Naive thymus-derived CD4-positive, alpha-beta T cell (primary cell): ENCODE measurements around the gene TRA2A. TPM values are rescaled to one million over a fixed set of nuclear protein-coding genes. Genes with fewer than 3 reads are reported as not detected.

Source experiments
- ATAC-seq: fragments of 150-1000 bp; cut with Tn5 transposase; 2 replicates; pipeline ENCODE4 v1.10.0; 2021; ENCODE audit warnings: mild to moderate bottlenecking, moderate library complexity
- CTCF ChIA-PET: fragments of 350-600 bp; sonication (Branson Sonifier 250); formaldehyde crosslinking; loops from one replicate; lab custom pipeline; 2021; ENCODE audit warnings: antibody characterized with exemption; lab: Charles Lee
- POLR2A ChIA-PET: fragments of 350-600 bp; sonication (Branson Sonifier 250); formaldehyde crosslinking; loops from one replicate; lab custom pipeline; 2021; ENCODE audit warnings: antibody characterized with exemption, inconsistent platforms; lab: Charles Lee
- DNase-seq, 9 donors: peaks; one replicate each; pipeline versions ENCODE4 v3.0.0 to v3.0.0-alpha.2; 2020 to 2022; ENCODE audit warnings: mixed read lengths in 1 of 9
- H3K27ac ChIP-seq: one replicate; pipeline ENCODE4 v1.7.0; 2013; ENCODE audit warnings: mild to moderate bottlenecking, low read depth, low read length, moderate library complexity
- H3K27me3 ChIP-seq, 2 donors: one replicate each; pipeline ENCODE4 v1.7.0; 2013; ENCODE audit warnings: low read length in 2 of 2, mild to moderate bottlenecking in 2 of 2, moderate library complexity in 2 of 2; ENCODE audit not compliant: control insufficient read depth in 2 of 2, insufficient read depth in 2 of 2
- H3K36me3 ChIP-seq, 3 experiments: 1 replicate in 2 of 3; 2 replicates in 1 of 3; pipeline ENCODE4 v1.7.0; 2013; ENCODE audit warnings: low read length in 3 of 3, mild to moderate bottlenecking in 3 of 3, moderate library complexity in 1 of 3; ENCODE audit not compliant: insufficient read depth in 3 of 3, control insufficient read depth in 2 of 3
- H3K4me1 ChIP-seq, 2 donors: one replicate each; pipeline ENCODE4 v1.7.0; 2013; ENCODE audit warnings: low read length in 2 of 2, mild to moderate bottlenecking in 2 of 2, moderate library complexity in 1 of 2; ENCODE audit not compliant: control insufficient read depth in 2 of 2, insufficient read depth in 2 of 2
- H3K4me3 ChIP-seq: 2 replicates; pipeline ENCODE4 v1.7.0; 2013; ENCODE audit warnings: mild to moderate bottlenecking, low read length
- H3K9me3 ChIP-seq, 3 experiments: 1 replicate in 2 of 3; 2 replicates in 1 of 3; pipeline ENCODE4 v1.7.0; 2013; ENCODE audit warnings: low read length in 3 of 3; ENCODE audit not compliant: control insufficient read depth in 2 of 3
- H3K27ac Mint-ChIP-seq, 9 donors: one replicate each; pipeline ENCODE4 v1.8.0; 2020 to 2022; ENCODE audit warnings: mixed read lengths in 9 of 9, mild to moderate bottlenecking in 8 of 9, moderate library complexity in 5 of 9, inconsistent platforms in 2 of 9
- H3K27me3 Mint-ChIP-seq, 5 donors: one replicate each; pipeline ENCODE4 v1.8.0; 2021 to 2022; ENCODE audit warnings: mixed read lengths in 5 of 5, mild to moderate bottlenecking in 1 of 5
- H3K36me3 Mint-ChIP-seq, 5 donors: one replicate each; pipeline ENCODE4 v1.8.0; 2020 to 2022; ENCODE audit warnings: mixed read lengths in 5 of 5, mild to moderate bottlenecking in 3 of 5, inconsistent platforms in 1 of 5
- H3K4me1 Mint-ChIP-seq, 7 donors: one replicate each; pipeline ENCODE4 v1.8.0; 2020 to 2022; ENCODE audit warnings: mixed read lengths in 7 of 7, mild to moderate bottlenecking in 3 of 7, inconsistent platforms in 1 of 7
- H3K4me3 Mint-ChIP-seq, 10 donors: one replicate each; pipeline ENCODE4 v1.8.0; 2020 to 2022; ENCODE audit warnings: mild to moderate bottlenecking in 10 of 10, mixed read lengths in 10 of 10, moderate library complexity in 6 of 10, inconsistent platforms in 2 of 10
- H3K9me3 Mint-ChIP-seq, 11 donors: one replicate each; pipeline ENCODE4 v1.8.0; 2020 to 2022; ENCODE audit warnings: mixed read lengths in 11 of 11, mild to moderate bottlenecking in 4 of 11, inconsistent platforms in 1 of 11, moderate library complexity in 1 of 11
- intact Hi-C, 2 donors: fragments of 100-400 bp; cut with micrococcal nuclease; formaldehyde crosslinking; loops; one replicate each; pipeline ENCODE4 v1.15.1; 2023
- polyA plus RNA-seq, 2 donors: library from polyadenylated mRNA; unstranded; fragments of 300-500 nt; fragmentation: Illumina TruSeq; gene quantifications; one replicate each; pipeline ENCODE4 v1.2.3, GENCODE V29; 2021
- total RNA-seq, 6 experiments: library from RNA in 5 of 6; stranded (reverse) in 5 of 6; gene quantifications; 1 replicate in 5 of 6; 2 replicates in 1 of 6; pipeline ENCODE4 v1.2.3 and lab custom pipeline; 2021 to 2026

The TRA2A gene
- total and polyA plus RNA-seq, 7 experiments from 2014 or later = 34.0 to 263 (median 155) TPM

GRCh38 chr7:23471106-23471859, 60.5 kb downstream of the TRA2A start:
- POLR2A ChIA-PET = no interaction called here
- H3K9me3 ChIP-seq = no peaks in the 10 kb centered on the region
- H3K27ac ChIP-seq = no peak overlapping the region
- peaks cover 65 to 73% of the 10 kb centered on the region in 2 donors for H3K27me3 ChIP-seq
- no peak overlapping the region for H3K4me3 ChIP-seq
- ATAC-seq = peak; percentile 13
- peaks cover 63 to 73% (median 64%) of the 10 kb centered on the region in 5 donors for H3K27me3 Mint-ChIP-seq
- peaks cover 0 to 8% (median 4%) of the 10 kb centered on the region in 5 donors for H3K36me3 Mint-ChIP-seq
- peak overlapping the region; percentile 72 to 91 (median 82) for H3K4me3 Mint-ChIP-seq
- H3K9me3 Mint-ChIP-seq = peaks cover 0 to 29% (median 11%) of the 10 kb centered on the region in 11 donors
- CTCF ChIA-PET = no interaction called here
- intact Hi-C loops = loop anchor here (2.0 to 10.0 kb wide), 8 partner anchors 114 to 1656 kb away; partner anchors contain the start of genes HYCC1 (in 2 of the 2), CCDC126 (in 1 of the 2), CYCS (in 1 of the 2) and FAM221A (in 1 of the 2)
- DNase-seq = peak in 5 of 9 donors; percentile 12 to 68 (median 24)
- H3K27ac Mint-ChIP-seq = peak overlapping the region in 4 of 9 donors; percentile 46 to 84 (median 63)
- no peaks in the 10 kb centered on the region for H3K36me3 ChIP-seq
- H3K4me1 Mint-ChIP-seq = peaks cover 23 to 49% (median 43%) of the 10 kb centered on the region in 7 donors
- peaks cover 26 to 42% of the 10 kb centered on the region in 2 donors for H3K4me1 ChIP-seq

DNA sequence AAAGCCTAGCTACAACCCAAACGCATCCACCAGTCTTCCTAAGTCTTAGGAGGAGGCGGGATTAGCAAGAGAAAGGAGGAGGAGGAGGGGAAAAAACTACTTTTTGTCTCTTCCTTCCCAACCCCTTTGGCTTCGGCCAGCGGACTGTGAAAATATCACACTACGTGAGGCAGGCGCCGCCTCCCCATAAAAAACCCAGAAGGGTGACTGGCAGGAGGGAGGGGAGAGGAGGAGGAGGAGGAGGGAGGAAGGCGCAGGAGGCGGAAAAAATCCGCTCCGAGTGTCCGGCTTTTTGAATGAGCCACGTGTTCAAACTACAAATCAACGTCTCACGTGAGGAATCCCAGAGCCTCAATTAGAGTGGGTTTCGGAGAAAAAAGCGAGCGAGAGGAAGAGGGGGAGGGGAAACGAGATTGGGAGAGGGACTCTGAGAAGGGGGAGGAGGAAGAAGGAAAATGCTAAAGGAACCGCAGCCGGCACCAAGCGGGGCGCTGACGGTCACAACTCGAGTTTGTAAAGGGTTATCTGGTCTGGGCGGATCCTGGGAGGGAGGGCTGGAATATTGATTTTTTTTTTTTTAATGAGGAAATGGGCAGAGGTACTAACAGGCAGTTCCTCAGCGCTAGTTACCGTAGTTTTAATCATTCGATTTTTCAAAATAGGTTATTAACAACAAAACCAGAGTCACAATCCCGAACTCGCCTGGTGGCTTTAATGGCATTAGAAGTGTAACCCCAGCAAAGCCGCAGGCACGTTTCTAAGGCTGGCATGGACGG, 61.3 kb downstream of the TRA2A start, which contains the start of gene IGF2BP3:
Gene IGF2BP3, minus strand, starts transcription at position 162 of the 776 bp plus-strand sequence. CDS start 381 bp downstream, outside the sequence.
- peak within 1 kb of the TSS; percentile 72 to 91 (median 82) for H3K4me3 Mint-ChIP-seq
- intact Hi-C loops = loop anchor here (2.0 to 10.0 kb wide), 8 partner anchors 114 to 1657 kb away; partner anchors contain the start of genes HYCC1 (in 2 of the 2), CCDC126 (in 1 of the 2), CYCS (in 1 of the 2) and FAM221A (in 1 of the 2)
- ChIA-PET POLR2A (no interaction called here), CTCF (no interaction called here)
- H3K9me3 Mint-ChIP-seq = peaks cover 0 to 29% (median 11%) of the 10 kb centered on the region in 11 donors
- peak in 4 of 9 donors; percentile 18 to 46 (median 32) for DNase-seq
- H3K36me3 ChIP-seq = no peaks in the 10 kb centered on the region
- H3K27me3 Mint-ChIP-seq = peaks cover 64 to 77% (median 69%) of the 10 kb centered on the region in 5 donors
- peak within 1 kb of the TSS; percentile 20 for H3K4me3 ChIP-seq
- H3K4me1 Mint-ChIP-seq = peaks cover 23 to 49% (median 43%) of the 10 kb centered on the region in 7 donors
- H3K4me1 ChIP-seq = peaks cover 26 to 42% of the 10 kb centered on the region in 2 donors
- H3K36me3 Mint-ChIP-seq = peaks cover 0 to 8% (median 4%) of the 10 kb centered on the region in 5 donors
- H3K27ac ChIP-seq = no peak within 1 kb of the TSS
- H3K27ac Mint-ChIP-seq = peak within 1 kb of the TSS in 8 of 9 donors; percentile 24 to 84 (median 74)
- no peak for ATAC-seq
- H3K27me3 ChIP-seq = peaks cover 58 to 68% of the 10 kb centered on the region in 2 donors
- H3K9me3 ChIP-seq = no peaks in the 10 kb centered on the region

GRCh38 chr7:23469961-23470250, 61.9 kb downstream of the TRA2A start:
- Histone ChIP-seq H3K9me3 (no peaks in the 10 kb centered on the region), H3K36me3 (no peaks in the 10 kb centered on the region), H3K4me3 (no peak overlapping the region), H3K27me3 (peaks cover 52 to 62% of the 10 kb centered on the region in 2 donors), H3K4me1 (peaks cover 26 to 42% of the 10 kb centered on the region in 2 donors), H3K27ac (no peak overlapping the region)
- CTCF ChIA-PET = no interaction called here
- DNase-seq = peak in 1 of 9 donors; percentile 23
- peak overlapping the region; percentile 72 to 91 (median 82) for H3K4me3 Mint-ChIP-seq
- intact Hi-C loops = loop anchor here (2.0 to 10.0 kb wide), 8 partner anchors 113 to 1657 kb away; partner anchors contain the start of genes HYCC1 (in 2 of the 2), CCDC126 (in 1 of the 2), CYCS (in 1 of the 2) and FAM221A (in 1 of the 2)
- POLR2A ChIA-PET = no interaction called here
- H3K27ac Mint-ChIP-seq = peak overlapping the region in 8 of 9 donors; percentile 24 to 78 (median 66)
- H3K36me3 Mint-ChIP-seq = peaks cover 0 to 6% (median 4%) of the 10 kb centered on the region in 5 donors
- H3K27me3 Mint-ChIP-seq = peaks cover 65 to 77% (median 71%) of the 10 kb centered on the region in 5 donors
- peaks cover 22 to 46% (median 42%) of the 10 kb centered on the region in 7 donors for H3K4me1 Mint-ChIP-seq
- no peak for ATAC-seq
- peaks cover 0 to 24% (median 11%) of the 10 kb centered on the region in 11 donors for H3K9me3 Mint-ChIP-seq

DNA sequence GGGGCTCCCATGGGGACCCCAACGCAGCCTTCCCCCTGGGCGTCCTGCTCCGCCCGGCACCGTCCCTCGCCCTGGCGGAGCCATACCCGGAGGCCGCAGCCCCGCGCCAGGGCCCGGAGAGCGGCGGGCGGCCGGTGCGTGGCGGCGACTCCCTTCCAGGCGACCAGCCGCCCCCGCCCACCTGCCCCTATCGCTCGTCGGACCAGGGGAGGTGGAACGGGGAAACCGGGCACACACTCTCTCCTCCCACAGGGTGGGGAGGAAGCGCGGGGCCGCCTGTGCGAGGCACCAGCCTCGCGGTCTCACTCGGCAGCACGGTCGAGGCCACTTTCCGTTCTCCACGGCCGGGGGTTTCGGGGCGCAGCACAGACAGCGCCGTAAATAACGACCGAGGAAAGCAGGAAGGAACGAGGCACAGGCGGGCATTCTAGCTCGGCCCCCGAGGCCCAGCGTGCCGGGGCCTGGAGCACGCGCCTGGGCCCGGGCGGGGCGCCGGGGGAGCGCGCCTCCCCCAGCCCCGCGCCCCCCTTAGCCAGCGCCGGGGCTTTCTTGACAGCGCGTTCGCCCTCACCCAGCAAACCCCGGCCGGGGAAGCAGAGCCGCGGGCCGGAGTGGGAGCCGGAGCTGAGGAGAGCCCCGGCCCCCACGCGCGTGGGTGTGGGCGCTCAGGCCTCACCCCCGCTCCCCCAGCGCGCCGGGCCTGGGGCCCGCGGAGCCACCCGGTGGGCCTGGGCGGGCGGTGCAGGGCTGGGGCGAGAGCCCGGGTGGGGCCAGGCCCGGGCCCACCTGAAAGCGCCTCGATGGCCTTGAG, 62.4 kb downstream of the TRA2A start:
- peaks cover 63 to 75% (median 68%) of the 10 kb centered on the region in 5 donors for H3K27me3 Mint-ChIP-seq
- intact Hi-C loops = no loop called here
- peaks cover 0 to 20% (median 6%) of the 10 kb centered on the region in 11 donors for H3K9me3 Mint-ChIP-seq
- ChIA-PET POLR2A (no interaction called here), CTCF (no interaction called here)
- Histone ChIP-seq H3K4me1 (peaks cover 26 to 38% of the 10 kb centered on the region in 2 donors), H3K9me3 (no peaks in the 10 kb centered on the region), H3K4me3 (peak overlapping the region; percentile 15), H3K36me3 (no peaks in the 10 kb centered on the region), H3K27ac (no peak overlapping the region), H3K27me3 (peaks cover 46 to 56% of the 10 kb centered on the region in 2 donors)
- H3K27ac Mint-ChIP-seq = peak overlapping the region in 3 of 9 donors; percentile 52 to 76 (median 67)
- peak in 6 of 9 donors; percentile 31 to 56 (median 42) for DNase-seq
- H3K4me3 Mint-ChIP-seq = peak overlapping the region in 8 of 10 donors; percentile 39 to 86 (median 80)
- peaks cover 0 to 4% (median 3%) of the 10 kb centered on the region in 5 donors for H3K36me3 Mint-ChIP-seq
- peaks cover 16 to 40% (median 36%) of the 10 kb centered on the region in 7 donors for H3K4me1 Mint-ChIP-seq
- peak; percentile 55 for ATAC-seq

DNA sequence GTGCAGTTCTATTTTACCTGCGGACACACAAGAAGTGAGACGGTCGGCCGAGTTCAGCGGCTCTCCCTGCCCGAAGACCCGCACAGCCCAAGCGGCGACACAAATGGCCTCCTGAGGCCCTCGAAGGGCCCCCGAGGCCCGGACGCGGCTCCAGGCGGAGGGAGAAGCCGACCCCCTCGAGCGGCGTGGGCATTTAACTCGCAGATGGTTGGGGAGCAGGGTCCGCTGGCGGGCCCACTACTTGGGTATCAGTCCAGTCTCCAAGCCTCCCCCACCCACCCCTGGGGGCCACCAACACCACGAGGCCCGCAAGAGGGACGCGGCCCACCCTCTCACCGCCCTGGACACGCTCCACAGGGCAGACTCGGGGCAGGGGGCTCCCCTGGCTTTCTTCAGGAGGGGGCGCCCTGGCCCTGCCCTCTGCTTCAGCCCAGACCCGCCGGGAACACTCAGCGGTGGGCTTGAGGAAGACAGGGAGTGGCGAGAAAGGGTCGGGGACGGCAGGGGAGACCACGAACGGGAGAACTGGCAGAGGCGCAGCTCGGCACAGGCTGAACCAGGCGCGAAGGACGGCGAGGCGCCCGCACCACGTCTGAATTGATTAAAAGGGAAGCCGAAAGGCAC, 63.1 kb downstream of the TRA2A start:
- DNase-seq = peak in 5 of 9 donors; percentile 14 to 40 (median 25)
- Histone ChIP-seq H3K27me3 (peaks cover 41 to 53% of the 10 kb centered on the region in 2 donors), H3K27ac (no peak overlapping the region), H3K36me3 (no peaks in the 10 kb centered on the region), H3K4me3 (peak overlapping the region; percentile 15), H3K9me3 (no peaks in the 10 kb centered on the region), H3K4me1 (peaks cover 26 to 32% of the 10 kb centered on the region in 2 donors)
- peaks cover 0 to 20% (median 6%) of the 10 kb centered on the region in 11 donors for H3K9me3 Mint-ChIP-seq
- peaks cover 16 to 39% (median 36%) of the 10 kb centered on the region in 7 donors for H3K4me1 Mint-ChIP-seq
- intact Hi-C loops = no loop called here
- H3K27ac Mint-ChIP-seq = peak overlapping the region in 2 of 9 donors; percentile 18 to 43
- H3K27me3 Mint-ChIP-seq = peaks cover 65 to 79% (median 68%) of the 10 kb centered on the region in 5 donors
- peak; percentile 5 for ATAC-seq
- CTCF ChIA-PET = no interaction called here
- peak overlapping the region; percentile 62 to 79 (median 74) for H3K4me3 Mint-ChIP-seq
- peaks cover 0 to 4% (median 3%) of the 10 kb centered on the region in 5 donors for H3K36me3 Mint-ChIP-seq
- POLR2A ChIA-PET = interaction anchor here (0.9 kb wide), 1 partner anchor 64 kb away, joined by 3 read pairs; no protein-coding TSS in a partner anchor
